NCI-H2227 (cell line): ENCODE measurements around the gene WRAP73.
"Not testable (repeated sequence)": the region's sequence is repeated elsewhere in the genome, so short reads cannot be mapped to it uniquely, and the experiment has no call there.

Experiments
- DNase-seq: peaks from one replicate; lab custom pipeline; 2025; ENCODE audit not compliant: unreplicated experiment; lab: John Stamatoyannopoulos, UW

WRAP73 gene

GRCh38 chr1:3599286-3599811 is 50.6 kb downstream of the WRAP73 start:
- DNase-seq, result no peak

- peak; percentile 57 for DNase-seq
Measured at GRCh38 chr1:3598522-3599285, 51.2 kb downstream of the WRAP73 start.

GRCh38 chr1:3598051-3598491 is 51.8 kb downstream of the WRAP73 start:
- DNase-seq, result no peak

- no peak for DNase-seq
Measured at GRCh38 chr1:3597599-3597964, 52.3 kb downstream of the WRAP73 start.

- DNase-seq, result no peak
Measured at GRCh38 chr1:3596663-3597598, 53.0 kb downstream of the WRAP73 start.

GRCh38 chr1:3595949-3596348 is 54.0 kb downstream of the WRAP73 start:
- no peak for DNase-seq

- no peak for DNase-seq
Measured at GRCh38 chr1:3594706-3595377, 55.1 kb downstream of the WRAP73 start.

- no peak for DNase-seq
Measured at GRCh38 chr1:3593745-3594144, 56.2 kb downstream of the WRAP73 start.

GRCh38 chr1:3593334-3593733 is 56.6 kb downstream of the WRAP73 start:
- no peak for DNase-seq

GRCh38 chr1:3590951-3591865 is 58.7 kb downstream of the WRAP73 start:
- no peak for DNase-seq

- peak; percentile 39 for DNase-seq
Measured at GRCh38 chr1:3590139-3590763, 59.7 kb downstream of the WRAP73 start.

GRCh38 chr1:3588395-3588794 is 61.5 kb downstream of the WRAP73 start:
- DNase-seq, result no peak

- no peak for DNase-seq
Measured at GRCh38 chr1:3586986-3587759, 62.7 kb downstream of the WRAP73 start.

GRCh38 chr1:3585940-3586568 is 63.8 kb downstream of the WRAP73 start:
- no peak for DNase-seq

GRCh38 chr1:3585353-3585868 is 64.5 kb downstream of the WRAP73 start:
- not testable (repeated sequence) for DNase-seq

- no peak for DNase-seq
Measured at GRCh38 chr1:3584915-3585314, 65.0 kb downstream of the WRAP73 start.

GRCh38 chr1:3583751-3584150 is 66.2 kb downstream of the WRAP73 start:
- DNase-seq, result not testable (repeated sequence)
